Measurements from ENCODE around the gene F5.

F5 gene

GRCh38 chr1:169483500-169483966 lies 102.7 kb downstream of the F5 start:
- Mint-ChIP-seq H3K4me1 (ENCODE audit: low read depth) (peaks cover 56% of the 10 kb centered on the region), H3K9me3 (no peaks in the 10 kb centered on the region), H3K36me3 (ENCODE audit: low read depth) (no peaks in the 10 kb centered on the region), H3K27ac (no peak overlapping the region), H3K4me3 (no peak overlapping the region), H3K27me3 (no peaks in the 10 kb centered on the region)
- intact Hi-C loops (cut with micrococcal nuclease) = loop anchor here (10.0 kb wide), 3 partner anchors 221 to 2001 kb away; partner anchors contain the start of gene PRRC2C

DNA sequence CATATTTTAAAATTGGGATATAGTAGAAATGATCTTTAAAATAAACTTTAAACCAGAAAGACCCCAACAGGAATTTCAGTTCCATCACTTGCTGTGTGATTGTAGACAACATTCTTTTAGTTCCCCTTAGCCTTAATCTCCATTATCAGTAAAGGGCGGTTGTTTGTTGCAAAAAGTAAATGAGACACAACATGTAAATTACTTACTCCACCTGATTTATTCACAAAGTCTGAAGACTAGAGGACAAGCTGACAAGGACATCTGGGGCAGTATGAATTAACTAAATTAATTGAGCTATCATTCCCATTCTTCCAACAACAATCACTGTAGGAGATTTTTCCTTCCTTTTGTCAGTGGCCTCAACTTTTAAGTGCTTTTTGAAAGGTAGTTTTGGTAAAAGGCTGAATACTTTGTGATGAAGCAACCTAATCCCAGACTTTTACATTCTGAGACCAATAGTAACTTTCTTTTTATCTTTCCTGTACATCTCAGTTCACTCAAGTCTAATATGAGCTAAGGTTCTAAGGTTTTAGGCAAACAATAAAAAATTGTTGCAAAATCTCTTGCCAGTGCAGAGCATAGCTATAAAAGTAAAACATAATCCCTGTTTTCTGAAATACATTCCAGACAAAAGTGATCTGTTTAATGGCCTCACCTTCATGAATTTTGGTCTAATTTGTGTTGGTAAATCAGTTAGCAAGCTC lies 106.8 kb downstream of the F5 start:
- Mint-ChIP-seq H3K36me3 (ENCODE audit: low read depth) (peaks cover 15% of the 10 kb centered on the region), H3K27ac (no peak overlapping the region), H3K4me1 (ENCODE audit: low read depth) (peaks cover 46% of the 10 kb centered on the region), H3K9me3 (no peaks in the 10 kb centered on the region), H3K4me3 (no peak overlapping the region), H3K27me3 (no peaks in the 10 kb centered on the region)
- intact Hi-C loops (cut with micrococcal nuclease) = loop anchor here (2.0 to 10.0 kb wide), 4 partner anchors 225 to 2005 kb away; partner anchors contain the start of gene PRRC2C

DNA sequence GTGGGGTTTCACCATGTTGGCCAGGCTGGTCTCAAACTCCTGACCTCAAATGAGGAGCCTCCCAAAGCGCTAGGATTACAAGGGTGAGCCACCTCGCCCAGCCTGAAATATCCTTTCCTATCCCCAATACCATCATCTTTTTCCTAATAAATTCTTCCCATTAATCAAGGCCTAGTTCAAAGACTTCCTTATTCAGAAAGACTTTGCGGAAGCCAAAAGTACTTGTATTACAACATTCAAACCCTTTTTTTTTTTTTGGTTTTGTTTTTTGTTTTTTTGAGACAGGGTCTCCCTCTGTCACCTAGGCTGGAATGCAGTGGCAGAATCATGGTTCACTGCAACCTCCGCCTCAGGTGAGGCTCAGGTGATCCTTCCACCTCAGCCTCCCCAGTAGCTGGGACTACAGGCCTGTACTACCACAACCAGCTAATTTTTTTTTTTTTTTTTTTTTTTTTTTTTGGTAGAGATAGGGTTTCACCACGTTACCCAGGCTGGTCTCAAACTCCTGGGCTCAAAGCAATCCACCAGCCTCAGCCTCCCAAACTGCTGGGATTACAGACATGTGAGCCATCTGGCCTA lies 108.1 kb downstream of the F5 start:
- H3K9me3 Mint-ChIP-seq = no peaks in the 10 kb centered on the region
- intact Hi-C loops (cut with micrococcal nuclease) = loop anchor here (2.0 kb wide), 1 partner anchor 331 kb away; no protein-coding TSS in a partner anchor
- peak overlapping the region; percentile 40 for H3K4me3 Mint-ChIP-seq
- peaks cover 33% of the 10 kb centered on the region for H3K4me1 Mint-ChIP-seq (ENCODE audit: low read depth)
- peak overlapping the region; percentile 73 for H3K27ac Mint-ChIP-seq
- H3K36me3 Mint-ChIP-seq (ENCODE audit: low read depth) = peaks cover 15% of the 10 kb centered on the region
- no peaks in the 10 kb centered on the region for H3K27me3 Mint-ChIP-seq

DNA sequence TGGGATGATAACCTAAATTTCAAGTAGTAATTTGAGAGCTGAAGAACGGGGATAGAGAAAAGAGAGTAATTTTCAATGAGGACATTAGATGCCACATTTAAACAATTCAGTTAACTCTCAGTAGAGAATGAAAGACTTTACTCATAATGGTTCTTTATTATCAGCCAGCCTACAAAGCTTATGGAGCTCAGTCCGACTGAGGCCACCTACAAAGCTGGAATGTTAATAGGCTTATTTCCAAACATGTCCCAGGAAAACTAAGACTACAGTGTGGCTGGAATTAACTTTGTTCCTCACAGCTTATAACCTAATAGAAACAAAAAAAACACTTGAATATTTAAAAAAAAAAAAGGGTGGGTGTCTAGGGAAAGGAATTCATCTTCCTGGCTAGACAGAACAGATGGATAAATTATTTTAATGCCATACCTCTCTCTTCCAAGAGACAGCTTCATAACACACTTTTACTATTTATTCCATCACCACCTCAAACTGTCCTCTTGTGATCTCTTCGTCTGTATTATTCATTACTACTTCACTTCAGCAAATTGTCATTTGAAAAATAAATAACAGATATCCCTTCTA lies 110.4 kb downstream of the F5 start:
- H3K4me1 Mint-ChIP-seq (ENCODE audit: low read depth) = peaks cover 25% of the 10 kb centered on the region
- intact Hi-C loops (cut with micrococcal nuclease) = no loop called here
- no peak overlapping the region for H3K27ac Mint-ChIP-seq
- no peaks in the 10 kb centered on the region for H3K27me3 Mint-ChIP-seq
- no peak overlapping the region for H3K4me3 Mint-ChIP-seq
- peaks cover 15% of the 10 kb centered on the region for H3K36me3 Mint-ChIP-seq (ENCODE audit: low read depth)
- H3K9me3 Mint-ChIP-seq = no peaks in the 10 kb centered on the region

- Mint-ChIP-seq H3K27me3 (no peaks in the 10 kb centered on the region), H3K9me3 (no peaks in the 10 kb centered on the region)
- intact Hi-C loops (cut with micrococcal nuclease) = no loop called here
These were observed 111.8 kb downstream of the F5 start for GRCh38 chr1:169474302-169474995.

GRCh38 chr1:169473347-169473746 lies 112.9 kb downstream of the F5 start:
- Mint-ChIP-seq H3K4me3 (no peak overlapping the region), H3K27me3 (no peaks in the 10 kb centered on the region), H3K4me1 (ENCODE audit: low read depth) (peaks cover 12% of the 10 kb centered on the region), H3K9me3 (no peaks in the 10 kb centered on the region), H3K36me3 (ENCODE audit: low read depth) (peaks cover 15% of the 10 kb centered on the region), H3K27ac (no peak overlapping the region)
- intact Hi-C loops (cut with micrococcal nuclease) = no loop called here

More at GRCh38 chr1:169474302-169474995, 111.8 kb downstream of the F5 start:
- Mint-ChIP-seq H3K4me1 (ENCODE audit: low read depth) (peaks cover 18% of the 10 kb centered on the region), H3K4me3 (no peak overlapping the region), H3K36me3 (ENCODE audit: low read depth) (peaks cover 15% of the 10 kb centered on the region), H3K27ac (no peak overlapping the region)

DNA sequence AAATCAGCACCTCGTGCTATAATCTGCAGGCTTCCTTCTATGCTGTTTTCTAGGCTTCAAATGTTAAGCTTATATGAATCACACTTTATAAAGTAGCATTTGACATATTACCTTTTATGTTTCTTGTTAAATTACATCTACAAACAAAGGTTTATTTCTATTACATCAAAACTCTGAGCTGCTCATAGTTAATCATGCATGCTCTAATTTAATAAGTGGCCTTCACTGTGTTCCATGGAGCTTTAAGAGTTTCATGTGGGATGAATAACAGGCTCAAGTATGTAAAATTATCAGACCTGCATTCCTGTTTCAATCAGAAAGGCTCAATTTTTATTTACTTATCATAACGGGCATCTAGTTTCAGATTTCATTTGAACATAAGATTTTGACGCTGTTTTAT lies 113.5 kb downstream of the F5 start:
- intact Hi-C loops (cut with micrococcal nuclease) = no loop called here
- H3K36me3 Mint-ChIP-seq (ENCODE audit: low read depth) = peaks cover 15% of the 10 kb centered on the region
- peaks cover 6% of the 10 kb centered on the region for H3K4me1 Mint-ChIP-seq (ENCODE audit: low read depth)
- no peak overlapping the region for H3K27ac Mint-ChIP-seq
- H3K27me3 Mint-ChIP-seq = no peaks in the 10 kb centered on the region
- H3K4me3 Mint-ChIP-seq = no peak overlapping the region
- H3K9me3 Mint-ChIP-seq = no peaks in the 10 kb centered on the region

DNA sequence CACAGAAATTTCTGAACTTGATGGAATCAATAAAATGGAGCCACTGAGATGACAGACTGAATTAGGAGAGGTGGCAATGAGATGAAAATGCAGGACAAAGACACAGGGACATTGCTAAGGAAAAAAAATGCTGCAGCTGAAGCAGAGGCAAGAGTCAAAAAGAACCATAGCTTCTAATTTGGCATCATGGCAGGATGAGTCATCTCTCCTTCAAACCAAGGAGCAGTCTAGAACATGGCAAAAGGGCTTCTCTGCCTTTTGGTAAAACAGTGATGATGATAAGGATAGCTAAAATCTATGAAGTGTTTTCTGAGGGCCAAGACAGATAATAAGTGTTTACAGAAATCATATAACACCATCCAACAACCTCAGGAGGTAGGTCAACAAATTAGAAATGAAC lies 117.3 kb downstream of the F5 start:
- Mint-ChIP-seq H3K4me3 (no peak overlapping the region), H3K9me3 (no peaks in the 10 kb centered on the region), H3K4me1 (ENCODE audit: low read depth) (no peaks in the 10 kb centered on the region), H3K27ac (no peak overlapping the region), H3K27me3 (no peaks in the 10 kb centered on the region), H3K36me3 (ENCODE audit: low read depth) (no peaks in the 10 kb centered on the region)
- intact Hi-C loops (cut with micrococcal nuclease) = no loop called here

- no peaks in the 10 kb centered on the region for H3K4me1 Mint-ChIP-seq (ENCODE audit: low read depth)
- peaks cover 7% of the 10 kb centered on the region for H3K36me3 Mint-ChIP-seq (ENCODE audit: low read depth)
- intact Hi-C loops (cut with micrococcal nuclease) = loop anchor here (1.0 kb wide), 1 partner anchor 80 kb away; no protein-coding TSS in a partner anchor
- no peaks in the 10 kb centered on the region for H3K27me3 Mint-ChIP-seq
- no peak overlapping the region for H3K27ac Mint-ChIP-seq
- H3K4me3 Mint-ChIP-seq = no peak overlapping the region
- H3K9me3 Mint-ChIP-seq = no peaks in the 10 kb centered on the region
These were observed 119.7 kb downstream of the F5 start for GRCh38 chr1:169466259-169467230.

GRCh38 chr1:169465281-169465680 lies 121.0 kb downstream of the F5 start:
- Mint-ChIP-seq H3K4me3 (no peak overlapping the region), H3K27ac (no peak overlapping the region), H3K9me3 (no peaks in the 10 kb centered on the region), H3K27me3 (peaks cover 3% of the 10 kb centered on the region), H3K36me3 (ENCODE audit: low read depth) (peaks cover 7% of the 10 kb centered on the region), H3K4me1 (ENCODE audit: low read depth) (peaks cover 9% of the 10 kb centered on the region)
- intact Hi-C loops (cut with micrococcal nuclease) = no loop called here
